Measurements from ENCODE around the gene MRC2. TPM values are rescaled to one million over a fixed set of nuclear protein-coding genes. Genes with fewer than 3 reads are reported as not detected.

The MRC2 gene
- total and polyA plus RNA-seq, 2 of the 13 experiments (the other 11 are each of a cell fraction or from before 2014, with no cell fraction given) = not detected

- TF ChIP-seq BCLAF1 (IDR thresholded peaks at IDR 0.05) = no peak
- TF ChIP-seq KDM6A (CRISPR knock-in tag; IDR thresholded peaks at IDR 0.05; ENCODE audit: low read depth) = no peak
- 0 out of 2 replicates have a peak, but pooled peaks have one; percentile 24 for TF ChIP-seq PAXIP1 (CRISPR knock-in tag; conservative IDR thresholded peaks at IDR 0.05)
- no peak for TF ChIP-seq ZNF792 (CRISPR knock-in tag; IDR thresholded peaks at IDR 0.05)
- peak; percentile 40; the same call in 1 of the 2 replicates for TF ChIP-seq ZNF263 (CRISPR knock-in tag; IDR thresholded peaks at IDR 0.05)
- TF ChIP-seq SRY (CRISPR knock-in tag; IDR thresholded peaks at IDR 0.05) = no peak
- TF ChIP-seq GABPB1 (CRISPR knock-in tag; IDR thresholded peaks at IDR 0.05) = peak; percentile 82
- TF ChIP-seq KAT8 (CRISPR knock-in tag; IDR thresholded peaks at IDR 0.05) = 0 out of 2 replicates have a peak, but pooled peaks have one; percentile 22
- TF ChIP-seq KDM2A (CRISPR knock-in tag; IDR thresholded peaks at IDR 0.05; ENCODE audit: borderline replicate concordance, low read depth) = peak; percentile 86
- TF ChIP-seq ZNF775 (CRISPR knock-in tag; IDR thresholded peaks at IDR 0.05; ENCODE audit: borderline replicate concordance) = no peak
- TF ChIP-seq ADNP (CRISPR knock-in tag; IDR thresholded peaks at IDR 0.05) = no peak
- TF ChIP-seq HINFP (CRISPR knock-in tag; IDR thresholded peaks at IDR 0.05; ENCODE audit: low read depth) = peak; percentile 53; the same call in 1 of the 2 replicates
- no peak for TF ChIP-seq TERF1 (CRISPR knock-in tag; IDR thresholded peaks at IDR 0.05)
- no peak for TF ChIP-seq RFXAP (CRISPR knock-in tag; IDR thresholded peaks at IDR 0.05; ENCODE audit: borderline replicate concordance)
- TF ChIP-seq HHEX (CRISPR knock-in tag; IDR thresholded peaks at IDR 0.05) = no peak
- TF ChIP-seq RELA (CRISPR knock-in tag; IDR thresholded peaks at IDR 0.05) = no peak
- TF ChIP-seq MAZ (IDR thresholded peaks at IDR 0.05; ENCODE audit: borderline replicate concordance, low read depth, low read length) = no peak
- TF ChIP-seq MAZ (CRISPR knock-in tag; IDR thresholded peaks at IDR 0.05; ENCODE audit: low read depth) = peak; percentile 60; the same call in 1 of the 2 replicates
- peak; percentile 57 to 86 for TF ChIP-seq HMGXB4 (CRISPR knock-in tag; IDR thresholded peaks at IDR 0.05; ENCODE audit: borderline replicate concordance in 1 of 2, low read depth in 1 of 2)
Measured at GRCh38 chr17:62703776-62704380, 76.4 kb downstream of the MRC2 start (continued).

Data from HepG2 (cell line).